Measurements from ENCODE around the gene STX10. TPM values are rescaled to one million over a fixed set of nuclear protein-coding genes. Genes with fewer than 3 reads are reported as not detected.

The STX10 gene
- total and polyA plus RNA-seq, 9 donors = 15.3 to 57.8 (median 43.0) TPM

DNA sequence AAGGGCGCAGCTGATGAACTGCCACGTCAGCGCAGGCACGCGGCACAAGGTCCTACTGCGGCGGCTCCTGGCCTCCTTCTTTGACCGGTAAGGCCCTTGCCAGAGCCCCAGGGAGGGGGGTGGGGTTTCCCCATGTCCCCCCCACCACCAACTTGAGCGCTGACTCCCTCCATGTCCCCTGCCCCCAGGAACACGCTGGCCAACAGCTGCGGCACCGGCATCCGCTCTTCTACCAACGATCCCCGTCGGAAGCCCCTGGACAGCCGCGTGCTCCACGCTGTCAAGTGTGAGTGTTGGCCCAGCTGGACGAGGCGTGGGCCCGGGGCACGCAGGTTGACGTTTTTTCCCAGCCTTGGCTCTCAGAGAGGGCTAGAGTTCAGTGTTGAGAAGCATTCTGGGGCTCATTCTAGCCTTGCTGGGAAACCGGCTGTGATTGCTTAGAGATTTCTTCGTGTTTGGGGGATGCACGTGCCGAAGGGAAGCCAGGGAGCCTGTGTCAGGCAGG is 12.8 kb downstream of the STX10 start:
- Histone ChIP-seq H3K27me3 (no peaks in the 10 kb centered on the region), H3K9me3 (no peaks in the 10 kb centered on the region), H3K27ac (no peak overlapping the region), H3K36me3 (no peaks in the 10 kb centered on the region), H3K4me1 (ENCODE audit: insufficient read depth) (no peaks in the 10 kb centered on the region), H3K4me3 (no peak overlapping the region)
- no peak for DNase-seq
- intact Hi-C loops (cut with DNase I) = no loop called here
- TF ChIP-seq EP300 (IDR thresholded peaks at IDR 0.05) (no peak), POLR2A (IDR thresholded peaks at IDR 0.05) (no peak)
- TF ChIP-seq, protein P1, sequence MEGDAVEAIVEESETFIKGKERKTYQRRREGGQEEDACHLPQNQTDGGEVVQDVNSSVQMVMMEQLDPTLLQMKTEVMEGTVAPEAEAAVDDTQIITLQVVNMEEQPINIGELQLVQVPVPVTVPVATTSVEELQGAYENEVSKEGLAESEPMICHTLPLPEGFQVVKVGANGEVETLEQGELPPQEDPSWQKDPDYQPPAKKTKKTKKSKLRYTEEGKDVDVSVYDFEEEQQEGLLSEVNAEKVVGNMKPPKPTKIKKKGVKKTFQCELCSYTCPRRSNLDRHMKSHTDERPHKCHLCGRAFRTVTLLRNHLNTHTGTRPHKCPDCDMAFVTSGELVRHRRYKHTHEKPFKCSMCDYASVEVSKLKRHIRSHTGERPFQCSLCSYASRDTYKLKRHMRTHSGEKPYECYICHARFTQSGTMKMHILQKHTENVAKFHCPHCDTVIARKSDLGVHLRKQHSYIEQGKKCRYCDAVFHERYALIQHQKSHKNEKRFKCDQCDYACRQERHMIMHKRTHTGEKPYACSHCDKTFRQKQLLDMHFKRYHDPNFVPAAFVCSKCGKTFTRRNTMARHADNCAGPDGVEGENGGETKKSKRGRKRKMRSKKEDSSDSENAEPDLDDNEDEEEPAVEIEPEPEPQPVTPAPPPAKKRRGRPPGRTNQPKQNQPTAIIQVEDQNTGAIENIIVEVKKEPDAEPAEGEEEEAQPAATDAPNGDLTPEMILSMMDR (IDR thresholded peaks at IDR 0.05) = no peak
- 86 to 89% (median 88%) methylated on average over 21 to 28 of the region's 28 CpGs for WGBS, 3 donors

DNA sequence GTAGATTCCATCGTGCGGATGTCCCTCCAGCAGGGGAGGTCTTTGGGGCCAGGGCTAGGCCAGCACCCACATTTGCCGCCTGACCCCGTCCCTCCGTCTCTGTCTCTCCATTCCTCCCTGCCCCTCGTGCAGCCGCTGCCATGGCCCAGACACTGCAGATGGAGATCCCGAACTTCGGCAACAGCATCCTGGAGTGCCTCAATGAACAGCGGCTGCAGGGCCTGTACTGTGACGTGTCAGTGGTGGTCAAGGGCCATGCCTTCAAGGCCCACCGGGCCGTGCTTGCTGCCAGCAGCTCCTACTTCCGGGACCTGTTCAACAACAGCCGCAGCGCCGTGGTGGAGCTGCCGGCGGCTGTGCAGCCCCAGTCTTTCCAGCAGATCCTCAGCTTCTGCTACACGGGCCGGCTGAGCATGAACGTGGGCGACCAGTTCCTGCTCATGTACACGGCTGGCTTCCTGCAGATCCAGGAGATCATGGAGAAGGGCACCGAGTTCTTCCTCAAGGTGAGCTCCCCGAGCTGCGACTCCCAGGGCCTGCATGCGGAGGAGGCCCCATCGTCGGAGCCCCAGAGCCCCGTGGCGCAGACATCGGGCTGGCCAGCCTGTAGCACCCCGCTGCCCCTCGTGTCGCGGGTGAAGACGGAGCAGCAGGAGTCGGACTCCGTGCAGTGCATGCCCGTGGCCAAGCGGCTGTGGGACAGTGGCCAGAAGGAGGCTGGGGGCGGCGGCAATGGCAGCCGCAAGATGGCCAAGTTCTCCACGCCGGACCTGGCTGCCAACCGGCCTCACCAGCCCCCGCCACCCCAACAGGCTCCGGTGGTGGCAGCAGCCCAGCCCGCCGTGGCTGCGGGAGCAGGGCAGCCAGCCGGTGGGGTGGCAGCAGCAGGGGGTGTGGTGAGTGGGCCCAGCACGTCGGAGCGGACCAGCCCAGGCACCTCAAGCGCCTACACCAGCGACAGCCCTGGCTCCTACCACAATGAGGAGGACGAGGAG is 14.8 kb downstream of the STX10 start:
- Histone ChIP-seq H3K36me3 (no peaks in the 10 kb centered on the region), H3K4me1 (ENCODE audit: insufficient read depth) (no peaks in the 10 kb centered on the region), H3K4me3 (no peak overlapping the region), H3K27ac (no peak overlapping the region), H3K27me3 (no peaks in the 10 kb centered on the region), H3K9me3 (no peaks in the 10 kb centered on the region)
- intact Hi-C loops (cut with DNase I) = no loop called here
- TF ChIP-seq, protein P1 (IDR thresholded peaks at IDR 0.05) = no peak
- no peak for TF ChIP-seq EP300 (IDR thresholded peaks at IDR 0.05)
- TF ChIP-seq POLR2A (IDR thresholded peaks at IDR 0.05) = no peak
- 88 to 91% (median 89%) methylated on average over 42 to 60 of the region's 60 CpGs for WGBS, 3 donors
- no peak for DNase-seq

- Histone ChIP-seq H3K4me1 (ENCODE audit: insufficient read depth) (no peaks in the 10 kb centered on the region), H3K27ac (no peak overlapping the region), H3K4me3 (no peak overlapping the region), H3K36me3 (no peaks in the 10 kb centered on the region), H3K27me3 (no peaks in the 10 kb centered on the region), H3K9me3 (no peaks in the 10 kb centered on the region)
- TF ChIP-seq EP300 (IDR thresholded peaks at IDR 0.05) (no peak), POLR2A (IDR thresholded peaks at IDR 0.05) (no peak)
- TF ChIP-seq, protein P1 (IDR thresholded peaks at IDR 0.05) = no peak
- 92 to 94% (median 93%) methylated on average over 3 of the region's 3 CpGs for WGBS, 3 donors
- DNase-seq = no peak
- intact Hi-C loops (cut with DNase I) = no loop called here
Measured at GRCh38 chr19:13134626-13135025, 15.5 kb downstream of the STX10 start.

DNA sequence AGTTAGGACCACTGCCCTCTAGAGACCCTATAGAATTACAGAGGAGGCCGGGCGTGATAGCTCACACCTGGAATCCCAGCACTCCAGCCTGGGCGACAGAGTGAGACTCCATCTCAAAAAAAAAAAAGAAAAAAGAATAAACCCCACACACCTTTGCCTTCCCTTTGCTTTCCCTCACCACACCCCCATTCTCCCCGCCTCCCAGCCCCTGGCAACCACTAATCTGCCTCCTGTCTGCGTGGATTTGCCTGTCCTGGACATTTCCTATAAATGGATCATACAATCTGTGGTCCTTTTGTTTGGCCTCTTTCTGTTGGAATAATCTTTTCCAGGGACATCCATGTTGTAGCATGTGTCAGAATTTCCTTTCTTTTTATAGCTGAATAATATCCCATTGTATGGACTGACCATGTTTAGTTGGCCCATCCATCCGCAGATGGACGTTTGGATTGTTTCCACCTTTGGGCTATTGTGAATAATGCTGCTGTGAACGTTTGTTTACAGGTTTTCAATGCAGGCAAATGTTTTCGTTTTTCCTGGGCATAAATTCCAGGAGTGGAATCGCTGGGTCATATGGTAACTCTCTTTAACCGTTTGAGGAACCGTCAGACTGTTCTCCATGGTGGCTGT is 16.8 kb downstream of the STX10 start:
- H3K36me3 ChIP-seq = no peaks in the 10 kb centered on the region
- no peaks in the 10 kb centered on the region for H3K27me3 ChIP-seq
- H3K27ac ChIP-seq = no peak overlapping the region
- no peaks in the 10 kb centered on the region for H3K4me1 ChIP-seq (ENCODE audit: insufficient read depth)
- intact Hi-C loops (cut with DNase I) = no loop called here
- WGBS, 3 donors = 53 to 66% (median 53%) methylated on average over 12 of the region's 12 CpGs
- TF ChIP-seq EP300 (IDR thresholded peaks at IDR 0.05) = no peak
- no peak overlapping the region for H3K4me3 ChIP-seq
- H3K9me3 ChIP-seq = no peaks in the 10 kb centered on the region
- DNase-seq = no peak
